ENCODE measurements around the gene PSME2. TPM values are rescaled to one million over a fixed set of nuclear protein-coding genes. Genes with fewer than 3 reads are reported as not detected.

Gene PSME2
- total and polyA plus RNA-seq, 5 donors from 2014 or later, result 167 to 603 (median 393) TPM

- Histone ChIP-seq H3K9me3 (ENCODE audit: control insufficient read depth in 2 of 2, low read length in 2 of 2) (no peaks in the 10 kb centered on the region), H3K4me3 (ENCODE audit: low read depth, low read length) (no peak overlapping the region), H3K36me3 (ENCODE audit: control insufficient read depth, insufficient read depth, low read length) (peaks cover 55% of the 10 kb centered on the region), H3K27ac (ENCODE audit: insufficient read depth, low read length, poor library complexity, severe bottlenecking) (no peak overlapping the region), H3K27me3 (ENCODE audit: control insufficient read depth, insufficient read depth, low read length) (no peaks in the 10 kb centered on the region), H3K4me1 (ENCODE audit: control insufficient read depth, insufficient read depth, low read length, poor library complexity, severe bottlenecking) (peaks cover 11% of the 10 kb centered on the region)
- no peak for ATAC-seq (ENCODE audit: low read depth in 2 of 2)
- no peaks in the 10 kb centered on the region for H3K9me3 Mint-ChIP-seq
- DNase-seq, result no peak
- H3K4me3 Mint-ChIP-seq, result no peak overlapping the region
- peaks cover 0 to 20% (median 9%) of the 10 kb centered on the region in 4 donors for H3K4me1 Mint-ChIP-seq
- H3K36me3 Mint-ChIP-seq, result peaks cover 13% of the 10 kb centered on the region
- H3K27ac Mint-ChIP-seq, result no peak overlapping the region
- peaks cover 4% of the 10 kb centered on the region for H3K27me3 Mint-ChIP-seq
Measured at GRCh38 chr14:24183014-24183481, 36.6 kb upstream of the PSME2 start.

GRCh38 chr14:24182110-24182882 is 35.9 kb upstream of the PSME2 start:
- H3K4me3 ChIP-seq (ENCODE audit: low read depth, low read length), result no peak overlapping the region

GRCh38 chr14:24181371-24182077 is 35.1 kb upstream of the PSME2 start:
- H3K4me3 ChIP-seq (ENCODE audit: low read depth, low read length), result no peak overlapping the region
- ATAC-seq (ENCODE audit: low read depth in 2 of 2), result no peak
- Mint-ChIP-seq H3K27me3 (no peaks in the 10 kb centered on the region), H3K9me3 (no peaks in the 10 kb centered on the region), H3K4me1 (peaks cover 0 to 7% (median 3%) of the 10 kb centered on the region in 4 donors), H3K36me3 (peaks cover 13% of the 10 kb centered on the region), H3K4me3 (peak overlapping the region in 1 of 4 donors; percentile 23), H3K27ac (no peak overlapping the region)
- peaks cover 61% of the 10 kb centered on the region for H3K36me3 ChIP-seq (ENCODE audit: control insufficient read depth, insufficient read depth, low read length)
- H3K4me1 ChIP-seq (ENCODE audit: control insufficient read depth, insufficient read depth, low read length, poor library complexity, severe bottlenecking), result no peaks in the 10 kb centered on the region
- H3K27ac ChIP-seq (ENCODE audit: insufficient read depth, low read length, poor library complexity, severe bottlenecking), result no peak overlapping the region
- H3K27me3 ChIP-seq (ENCODE audit: control insufficient read depth, insufficient read depth, low read length), result no peaks in the 10 kb centered on the region
- H3K9me3 ChIP-seq (ENCODE audit: control insufficient read depth in 2 of 2, low read length in 2 of 2), result no peaks in the 10 kb centered on the region
- DNase-seq, result no peak

More at GRCh38 chr14:24182110-24182882, 35.9 kb upstream of the PSME2 start:
- ATAC-seq (ENCODE audit: low read depth in 2 of 2) (no peak), DNase-seq (no peak)
- no peaks in the 10 kb centered on the region for H3K27me3 ChIP-seq (ENCODE audit: control insufficient read depth, insufficient read depth, low read length)
- H3K27me3 Mint-ChIP-seq, result no peaks in the 10 kb centered on the region
- H3K9me3 ChIP-seq (ENCODE audit: control insufficient read depth in 2 of 2, low read length in 2 of 2), result no peaks in the 10 kb centered on the region
- peaks cover 3% of the 10 kb centered on the region for H3K4me1 ChIP-seq (ENCODE audit: control insufficient read depth, insufficient read depth, low read length, poor library complexity, severe bottlenecking)
- no peak overlapping the region for H3K27ac Mint-ChIP-seq
- H3K9me3 Mint-ChIP-seq, result no peaks in the 10 kb centered on the region
- H3K4me3 Mint-ChIP-seq, result peak overlapping the region in 1 of 4 donors; percentile 58
- H3K36me3 ChIP-seq (ENCODE audit: control insufficient read depth, insufficient read depth, low read length), result peaks cover 59% of the 10 kb centered on the region
- peaks cover 0 to 13% (median 4%) of the 10 kb centered on the region in 4 donors for H3K4me1 Mint-ChIP-seq
- H3K27ac ChIP-seq (ENCODE audit: insufficient read depth, low read length, poor library complexity, severe bottlenecking), result no peak overlapping the region
- peaks cover 13% of the 10 kb centered on the region for H3K36me3 Mint-ChIP-seq

- Mint-ChIP-seq H3K27ac (peak overlapping the region in 2 of 3 donors; percentile 43 to 51), H3K4me3 (peak overlapping the region in 1 of 4 donors; percentile 54), H3K36me3 (peaks cover 15% of the 10 kb centered on the region), H3K27me3 (no peaks in the 10 kb centered on the region), H3K9me3 (no peaks in the 10 kb centered on the region), H3K4me1 (peaks cover 0 to 7% (median 3%) of the 10 kb centered on the region in 4 donors)
- H3K27me3 ChIP-seq (ENCODE audit: control insufficient read depth, insufficient read depth, low read length), result no peaks in the 10 kb centered on the region
- no peaks in the 10 kb centered on the region for H3K9me3 ChIP-seq (ENCODE audit: control insufficient read depth in 2 of 2, low read length in 2 of 2)
- H3K4me3 ChIP-seq (ENCODE audit: low read depth, low read length), result no peak overlapping the region
- H3K36me3 ChIP-seq (ENCODE audit: control insufficient read depth, insufficient read depth, low read length), result peaks cover 55% of the 10 kb centered on the region
- ATAC-seq (ENCODE audit: low read depth in 2 of 2), result no peak
- no peak for DNase-seq
- no peak overlapping the region for H3K27ac ChIP-seq (ENCODE audit: insufficient read depth, low read length, poor library complexity, severe bottlenecking)
- H3K4me1 ChIP-seq (ENCODE audit: control insufficient read depth, insufficient read depth, low read length, poor library complexity, severe bottlenecking), result no peaks in the 10 kb centered on the region
Measured at GRCh38 chr14:24179961-24180796, 33.8 kb upstream of the PSME2 start.

- Mint-ChIP-seq H3K36me3 (peaks cover 21% of the 10 kb centered on the region), H3K4me1 (peaks cover 0 to 11% (median 7%) of the 10 kb centered on the region in 4 donors), H3K27me3 (no peaks in the 10 kb centered on the region), H3K27ac (peak overlapping the region in 2 of 3 donors; percentile 51 to 66), H3K9me3 (no peaks in the 10 kb centered on the region), H3K4me3 (peak overlapping the region in 1 of 4 donors; percentile 19)
- no peak for DNase-seq
- Histone ChIP-seq H3K4me3 (ENCODE audit: low read depth, low read length) (no peak overlapping the region), H3K36me3 (ENCODE audit: control insufficient read depth, insufficient read depth, low read length) (peaks cover 49% of the 10 kb centered on the region), H3K9me3 (ENCODE audit: control insufficient read depth in 2 of 2, low read length in 2 of 2) (no peaks in the 10 kb centered on the region), H3K27ac (ENCODE audit: insufficient read depth, low read length, poor library complexity, severe bottlenecking) (no peak overlapping the region), H3K27me3 (ENCODE audit: control insufficient read depth, insufficient read depth, low read length) (no peaks in the 10 kb centered on the region), H3K4me1 (ENCODE audit: control insufficient read depth, insufficient read depth, low read length, poor library complexity, severe bottlenecking) (no peaks in the 10 kb centered on the region)
- ATAC-seq (ENCODE audit: low read depth in 2 of 2), result no peak
Measured at GRCh38 chr14:24179294-24179960, 33.0 kb upstream of the PSME2 start.

- no peak for DNase-seq
- peaks cover 21% of the 10 kb centered on the region for H3K36me3 Mint-ChIP-seq
- H3K4me1 ChIP-seq (ENCODE audit: control insufficient read depth, insufficient read depth, low read length, poor library complexity, severe bottlenecking), result no peaks in the 10 kb centered on the region
- no peak overlapping the region for H3K27ac ChIP-seq (ENCODE audit: insufficient read depth, low read length, poor library complexity, severe bottlenecking)
- no peak for ATAC-seq (ENCODE audit: low read depth in 2 of 2)
- no peaks in the 10 kb centered on the region for H3K27me3 ChIP-seq (ENCODE audit: control insufficient read depth, insufficient read depth, low read length)
- H3K9me3 Mint-ChIP-seq, result no peaks in the 10 kb centered on the region
- no peak overlapping the region for H3K27ac Mint-ChIP-seq
- peaks cover 44% of the 10 kb centered on the region for H3K36me3 ChIP-seq (ENCODE audit: control insufficient read depth, insufficient read depth, low read length)
- H3K27me3 Mint-ChIP-seq, result no peaks in the 10 kb centered on the region
- H3K4me3 Mint-ChIP-seq, result no peak overlapping the region
- H3K4me1 Mint-ChIP-seq, result peaks cover 0 to 14% (median 8%) of the 10 kb centered on the region in 4 donors
- H3K4me3 ChIP-seq (ENCODE audit: low read depth, low read length), result no peak overlapping the region
- no peaks in the 10 kb centered on the region for H3K9me3 ChIP-seq (ENCODE audit: control insufficient read depth in 2 of 2, low read length in 2 of 2)
Measured at GRCh38 chr14:24178399-24179178, 32.2 kb upstream of the PSME2 start.

Data from CD4-positive, CD25-positive, alpha-beta regulatory T cell (primary cell).